Jurkat, Clone E6-1 (cell line): ENCODE measurements around the gene UBL4A.

Experiments used
- DNase-seq: peaks from one replicate; pipeline ENCODE4 v3.0.0-alpha.2; 2011; ENCODE audit warnings: low read depth, low spot score
- H3K4me3 ChIP-seq: 2 replicates; pipeline ENCODE4 v1.5.1; 2011; ENCODE audit warnings: mild to moderate bottlenecking, low read length, control low read depth, moderate library complexity

Gene UBL4A

DNA sequence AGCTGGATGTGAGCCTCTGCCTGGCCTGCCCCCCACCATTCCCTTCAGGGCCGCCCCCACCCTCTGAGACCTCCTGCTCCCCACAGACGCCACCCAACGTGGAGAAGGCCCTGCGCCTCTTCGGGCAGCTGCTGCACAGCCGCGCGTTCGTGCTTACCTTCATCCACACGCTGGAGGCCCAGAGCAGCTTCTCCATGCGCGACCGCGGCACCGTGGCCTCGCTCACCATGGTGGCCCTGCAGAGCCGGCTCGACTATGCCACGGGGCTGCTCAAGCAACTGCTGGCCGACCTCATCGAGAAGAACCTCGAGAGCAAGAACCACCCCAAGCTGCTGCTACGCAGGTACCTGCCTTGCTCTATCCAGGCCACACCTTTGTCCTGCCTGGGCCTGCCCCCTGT lies 18.2 kb downstream of the UBL4A start:
- DNase-seq: no peak

GRCh38 chrX:154467556-154467955 lies 18.9 kb downstream of the UBL4A start:
- H3K4me3 ChIP-seq: no peak overlapping the region
- DNase-seq: no peak

More for the DNA sequence above, 18.2 kb downstream of the UBL4A start:
- no peak overlapping the region for H3K4me3 ChIP-seq

DNA sequence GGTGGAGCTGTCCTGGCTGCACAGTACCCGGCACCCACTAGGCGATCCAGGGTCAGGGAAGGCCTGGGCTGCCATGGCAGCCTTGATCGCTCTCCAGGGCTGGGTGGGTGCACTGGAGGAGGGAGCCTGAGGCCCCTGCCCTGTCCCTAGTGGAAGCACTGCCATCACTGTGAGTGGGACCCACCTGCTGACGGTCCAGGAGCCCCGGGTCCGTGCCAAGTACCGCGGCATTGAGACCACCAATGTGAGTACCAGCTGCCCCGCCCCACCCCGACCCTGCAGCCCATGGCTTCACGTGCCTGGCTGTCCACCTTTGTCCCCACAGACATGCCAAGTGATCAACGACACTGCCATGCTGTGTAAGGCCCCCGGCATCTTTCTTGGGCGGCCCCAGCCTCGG lies 19.5 kb downstream of the UBL4A start:
- H3K4me3 ChIP-seq: no peak overlapping the region
- DNase-seq: no peak

DNA sequence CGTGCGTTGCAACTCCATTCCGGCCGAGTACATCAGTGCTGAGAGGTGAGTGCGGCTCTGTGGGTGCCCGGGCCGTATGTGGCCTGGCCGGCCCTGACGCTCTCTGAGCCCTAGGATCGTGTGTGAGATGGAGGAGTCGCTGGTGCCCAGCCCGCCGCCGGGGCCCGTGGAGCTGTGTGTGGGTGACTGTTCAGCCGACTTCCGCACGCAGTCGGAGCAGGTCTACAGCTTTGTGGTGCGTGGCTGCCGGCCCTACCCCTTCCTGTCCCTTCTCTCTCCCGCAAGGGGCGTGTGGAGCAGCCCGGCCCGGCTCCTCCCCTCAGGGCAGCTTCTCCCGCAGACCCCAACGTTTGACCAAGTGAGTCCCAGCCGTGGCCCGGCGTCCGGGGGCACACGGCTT lies 20.4 kb downstream of the UBL4A start:
- DNase-seq: no peak
- H3K4me3 ChIP-seq: no peak overlapping the region

DNA sequence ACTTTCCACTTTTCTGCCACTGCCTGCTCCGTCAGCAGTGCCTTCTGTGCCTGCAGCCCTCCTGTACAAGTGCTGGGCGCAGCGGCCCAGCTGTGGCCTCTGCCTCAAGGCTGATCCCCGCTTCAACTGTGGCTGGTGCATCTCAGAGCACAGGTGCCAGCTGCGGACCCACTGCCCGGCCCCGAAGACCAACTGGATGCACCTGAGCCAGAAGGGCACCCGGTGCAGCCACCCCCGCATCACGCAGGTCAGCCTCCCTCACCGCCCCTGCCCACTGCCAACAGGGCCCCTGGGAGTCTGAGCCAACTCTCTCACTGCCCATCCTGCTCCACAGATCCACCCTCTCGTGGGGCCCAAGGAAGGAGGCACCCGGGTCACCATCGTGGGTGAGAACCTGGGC lies 20.8 kb downstream of the UBL4A start:
- DNase-seq: no peak
- no peak overlapping the region for H3K4me3 ChIP-seq

DNA sequence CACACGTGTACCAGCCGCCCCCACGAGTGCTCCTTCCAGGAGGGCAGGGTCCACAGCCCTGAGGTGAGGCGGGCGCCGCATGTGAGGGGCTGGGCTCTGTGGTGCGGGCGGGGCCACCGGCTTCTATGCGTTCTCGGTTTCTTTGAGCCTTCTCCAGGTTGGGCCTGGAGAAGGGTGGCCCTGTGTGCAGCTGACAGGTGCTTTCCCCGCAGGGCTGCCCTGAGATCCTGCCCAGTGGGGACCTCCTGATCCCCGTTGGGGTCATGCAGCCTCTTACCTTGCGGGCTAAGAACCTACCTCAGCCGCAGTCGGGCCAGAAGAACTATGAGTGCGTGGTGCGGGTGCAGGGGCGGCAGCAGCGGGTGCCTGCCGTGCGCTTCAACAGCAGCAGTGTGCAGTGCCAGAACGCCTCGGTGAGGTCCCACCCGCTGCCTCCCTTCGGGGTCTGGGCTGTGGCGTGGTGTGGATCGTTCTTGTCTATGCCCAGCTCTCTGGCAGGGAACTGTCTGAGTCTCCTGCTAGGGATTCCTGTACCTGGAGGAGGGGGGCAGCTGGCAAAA lies 21.5 kb downstream of the UBL4A start:
- DNase-seq: no peak
- no peak overlapping the region for H3K4me3 ChIP-seq

- H3K4me3 ChIP-seq: no peak overlapping the region
- no peak for DNase-seq
Measured at GRCh38 chrX:154463611-154464220, 22.7 kb downstream of the UBL4A start.

DNA sequence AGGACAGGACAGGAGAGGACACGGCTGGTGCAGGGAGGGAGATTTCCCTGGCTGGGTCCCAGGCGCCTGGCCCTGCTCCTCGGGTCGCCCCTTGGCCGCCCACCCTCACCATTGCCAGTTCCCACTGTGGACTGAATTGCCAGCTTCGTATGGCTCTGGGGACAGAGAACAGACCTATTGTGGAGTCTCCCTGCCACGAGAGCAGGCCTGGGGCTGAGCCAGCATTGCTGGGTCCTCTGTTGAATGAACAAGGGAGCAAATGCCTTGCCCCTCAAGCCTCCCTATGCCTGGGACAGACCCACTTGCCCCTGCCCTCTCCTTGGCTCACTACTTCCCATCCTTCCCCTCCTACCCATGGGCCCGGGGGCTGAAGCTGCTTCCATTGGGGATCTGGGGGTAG lies 24.0 kb downstream of the UBL4A start:
- DNase-seq: no peak
- no peak overlapping the region for H3K4me3 ChIP-seq

DNA sequence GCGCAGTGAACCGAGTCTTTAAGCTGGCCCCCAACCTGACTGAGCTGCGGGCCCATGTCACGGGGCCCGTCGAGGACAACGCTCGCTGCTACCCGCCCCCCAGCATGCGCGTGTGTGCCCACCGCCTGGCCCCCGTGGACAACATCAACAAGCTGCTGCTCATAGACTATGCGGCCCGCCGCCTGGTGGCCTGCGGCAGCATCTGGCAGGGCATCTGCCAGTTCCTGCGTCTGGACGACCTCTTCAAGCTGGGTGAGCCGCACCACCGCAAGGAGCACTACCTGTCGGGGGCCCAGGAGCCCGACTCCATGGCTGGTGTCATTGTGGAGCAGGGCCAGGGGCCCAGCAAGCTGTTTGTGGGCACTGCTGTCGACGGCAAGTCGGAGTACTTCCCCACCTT lies 26.1 kb downstream of the UBL4A start:
- DNase-seq: no peak
- no peak overlapping the region for H3K4me3 ChIP-seq

- H3K4me3 ChIP-seq: no peak overlapping the region
- no peak for DNase-seq
Measured at GRCh38 chrX:154459832-154460231, 26.6 kb downstream of the UBL4A start.

- DNase-seq: no peak
Measured at GRCh38 chrX:154458954-154459778, 27.2 kb downstream of the UBL4A start.

GRCh38 chrX:154458116-154458953 lies 28.1 kb downstream of the UBL4A start, which contains the start of gene PLXNA3:
TSS of gene PLXNA3 (plus strand) at chrX:154458281. CDS start at chrX:154460184, 1,903 bp downstream.
- DNase-seq: no peak
- H3K4me3 ChIP-seq: peak within 1 kb of the TSS; percentile 55

More at GRCh38 chrX:154458954-154459778, 27.2 kb downstream of the UBL4A start:
- peak overlapping the region; percentile 55 for H3K4me3 ChIP-seq

DNA sequence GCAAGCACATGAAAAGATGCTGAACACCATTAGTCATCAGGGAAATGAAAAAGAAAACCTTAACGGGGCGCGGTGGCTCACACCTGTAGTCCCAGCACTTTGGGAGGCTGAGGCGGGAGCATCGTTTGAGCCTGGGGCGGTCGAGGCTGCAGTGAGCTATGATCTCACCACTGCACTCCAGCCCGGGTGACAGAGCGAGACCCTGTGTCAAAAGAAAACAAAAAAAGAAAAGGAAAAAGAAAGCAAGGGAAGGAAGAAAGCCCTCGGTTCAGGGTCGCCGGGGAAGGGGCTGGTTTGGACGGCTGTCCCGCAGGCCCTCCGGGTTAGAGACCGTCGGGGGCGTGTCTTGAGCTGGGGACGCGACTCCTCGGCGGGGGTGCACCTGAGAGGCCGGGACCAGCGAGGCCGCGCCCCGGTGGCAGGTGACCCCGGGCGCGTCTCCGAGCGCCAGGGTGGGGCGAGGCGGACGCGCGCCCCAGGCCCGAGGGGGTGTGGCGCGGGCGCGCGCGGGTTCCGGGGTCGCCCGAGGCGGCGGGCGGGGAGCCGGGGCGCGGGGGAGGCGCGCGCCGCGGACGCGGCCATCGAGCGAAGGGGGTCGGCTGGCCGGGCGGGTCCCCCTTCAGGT lies 28.8 kb downstream of the UBL4A start:
- DNase-seq: peak; percentile 22
- peak overlapping the region; percentile 48 for H3K4me3 ChIP-seq

DNA sequence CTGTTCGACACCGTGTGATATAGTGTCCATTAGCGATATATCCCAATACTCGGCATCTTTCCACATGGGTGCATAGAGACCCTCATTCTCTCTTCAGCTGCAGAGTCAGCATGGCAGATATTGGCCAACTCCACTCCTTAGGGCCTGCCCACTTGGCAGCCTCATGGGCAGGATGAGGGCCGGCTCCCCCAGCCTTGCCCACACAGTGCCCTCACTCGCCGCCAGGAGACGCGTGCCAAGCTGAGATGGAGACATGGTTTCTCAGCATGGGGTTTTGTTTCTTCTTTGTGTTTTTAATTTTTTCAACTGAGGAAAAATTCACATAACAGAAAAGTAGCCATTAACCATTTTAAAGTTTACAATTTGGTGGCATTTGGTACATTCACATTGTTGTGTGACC lies 33.6 kb downstream of the UBL4A start:
- no peak for DNase-seq
- no peak overlapping the region for H3K4me3 ChIP-seq

GRCh38 chrX:154450312-154450711 lies 36.1 kb downstream of the UBL4A start:
- DNase-seq: no peak
- no peak overlapping the region for H3K4me3 ChIP-seq

DNA sequence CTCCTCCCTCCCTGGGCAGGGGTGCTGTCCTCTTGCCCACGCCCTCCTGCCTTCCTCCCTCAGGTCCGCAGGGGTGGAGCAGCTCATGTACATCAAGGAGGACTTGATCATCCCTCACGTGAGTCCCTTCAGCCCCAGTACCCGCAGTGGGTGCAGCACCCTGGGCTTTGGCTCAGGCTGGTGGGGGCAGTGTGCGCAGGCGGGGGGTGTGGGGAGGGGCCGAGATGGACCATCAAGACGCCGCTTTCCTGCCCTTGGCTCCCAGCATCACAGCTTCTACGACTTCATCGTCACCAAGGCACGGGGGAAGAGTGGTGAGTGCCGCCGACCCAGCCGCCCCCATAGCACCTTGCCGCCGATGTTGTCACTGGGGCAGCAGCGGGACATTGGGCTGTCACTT lies 36.8 kb downstream of the UBL4A start:
- DNase-seq: no peak

DNA sequence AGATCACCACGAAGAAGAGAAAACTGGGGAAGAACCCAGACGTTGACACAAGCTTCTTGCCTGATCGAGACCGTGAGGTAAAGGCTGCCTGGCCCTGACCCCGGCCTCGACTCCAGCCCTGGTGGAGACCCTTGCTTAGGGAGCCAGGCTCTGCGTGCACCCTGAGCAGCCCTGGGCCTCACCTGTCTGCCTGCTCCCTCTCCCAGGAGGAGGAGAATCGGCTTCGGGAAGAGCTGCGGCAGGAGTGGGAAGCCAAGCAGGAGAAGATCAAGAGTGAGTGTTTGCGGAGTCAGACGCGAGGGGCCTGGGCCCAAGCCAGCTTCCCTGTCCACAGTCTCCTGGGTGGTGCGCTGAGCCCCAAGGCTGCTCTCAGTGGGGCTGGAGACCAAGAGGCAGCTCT lies 37.9 kb downstream of the UBL4A start:
- H3K4me3 ChIP-seq: no peak overlapping the region
- DNase-seq: no peak

More for the DNA sequence above, 36.8 kb downstream of the UBL4A start:
- H3K4me3 ChIP-seq: no peak overlapping the region

DNA sequence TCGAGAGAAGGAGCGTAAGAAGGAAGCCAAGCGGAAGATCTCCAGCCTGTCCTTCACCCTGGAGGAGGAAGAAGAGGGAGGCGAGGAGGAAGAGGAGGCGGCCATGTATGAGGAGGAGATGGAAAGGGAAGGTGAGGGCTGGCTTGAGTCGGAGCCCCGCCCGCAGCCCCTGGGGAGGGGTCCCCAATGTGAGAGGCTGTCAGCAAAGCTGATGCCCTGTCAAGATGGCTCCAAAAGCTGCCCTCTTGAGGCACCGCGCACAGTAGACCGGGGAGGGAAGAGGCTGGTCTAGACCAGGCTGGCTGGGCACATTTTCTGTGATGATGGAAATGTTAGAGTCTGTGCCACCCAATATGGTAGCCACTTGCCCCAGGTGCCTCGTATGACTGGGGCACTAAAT lies 40.0 kb downstream of the UBL4A start:
- no peak overlapping the region for H3K4me3 ChIP-seq
- DNase-seq: no peak

- H3K4me3 ChIP-seq: no peak overlapping the region
- no peak for DNase-seq
Measured at GRCh38 chrX:154445776-154446175, 40.6 kb downstream of the UBL4A start.
